Thymus (tissue), 14 donors: ENCODE measurements around the gene CCDC61. TPM values are rescaled to one million over a fixed set of nuclear protein-coding genes. Genes with fewer than 3 reads are reported as not detected.

Experiments used
- DNase-seq, 9 donors: peaks; one replicate each; pipeline ENCODE4 v3.0.0-alpha.2; 2013; ENCODE audit warnings: low spot score in 9 of 9, low read depth in 6 of 9, missing footprints in 1 of 9
- H3K27ac ChIP-seq, 2 donors: one replicate each; pipeline ENCODE4 v1.5.1; 2013; ENCODE audit warnings: control low read depth in 1 of 2, low read depth in 1 of 2, low read length in 1 of 2, mild to moderate bottlenecking in 1 of 2, moderate library complexity in 1 of 2
- H3K27me3 ChIP-seq, 2 donors: one replicate each; pipeline ENCODE4 v1.5.1; 2013; ENCODE audit warnings: low read length in 1 of 2; ENCODE audit not compliant: control insufficient read depth in 2 of 2, insufficient read depth in 1 of 2
- H3K36me3 ChIP-seq, 2 donors: one replicate each; pipeline ENCODE4 v1.5.1; 2013; ENCODE audit warnings: low read length in 1 of 2, mild to moderate bottlenecking in 1 of 2, moderate library complexity in 1 of 2; ENCODE audit not compliant: control insufficient read depth in 2 of 2, insufficient read depth in 2 of 2
- H3K4me1 ChIP-seq, 2 donors: one replicate each; pipeline ENCODE4 v1.5.1; 2013; ENCODE audit warnings: low read length in 2 of 2; ENCODE audit not compliant: control insufficient read depth in 2 of 2, insufficient read depth in 2 of 2
- H3K4me3 ChIP-seq, 2 donors: one replicate each; pipeline ENCODE4 v1.5.1; 2013; ENCODE audit warnings: low read length in 2 of 2, control low read depth in 1 of 2, mild to moderate bottlenecking in 1 of 2
- H3K9me3 ChIP-seq, 2 donors: one replicate each; pipeline ENCODE4 v1.5.1; 2013; ENCODE audit warnings: low read length in 1 of 2, mild to moderate bottlenecking in 1 of 2; ENCODE audit not compliant: control insufficient read depth in 2 of 2, insufficient read depth in 1 of 2
- WGBS: extraction: QIAGEN DNeasy Blood & Tissue Kit; methylation state at CpG from one replicate; pipeline ENCODE4 v1.1.7; 2013; 5-methylcytosine and 5-hydroxymethylcytosine counted together
- long read RNA-seq, 10 donors: transcript quantifications; one replicate each; lab custom pipeline, GENCODE V29; 2026
- polyA plus RNA-seq: library from polyadenylated mRNA; stranded (reverse); fragments of 200-250 nt; gene quantifications from one replicate; pipeline ENCODE4 v1.2.3, GENCODE V29; 2013
- total RNA-seq: library from RNA; stranded (reverse); fragments of 120-200 nt; gene quantifications from one replicate; pipeline ENCODE4 v1.2.4, GENCODE V29; 2013
- donor health status: healthy.

CCDC61 gene, protein sequence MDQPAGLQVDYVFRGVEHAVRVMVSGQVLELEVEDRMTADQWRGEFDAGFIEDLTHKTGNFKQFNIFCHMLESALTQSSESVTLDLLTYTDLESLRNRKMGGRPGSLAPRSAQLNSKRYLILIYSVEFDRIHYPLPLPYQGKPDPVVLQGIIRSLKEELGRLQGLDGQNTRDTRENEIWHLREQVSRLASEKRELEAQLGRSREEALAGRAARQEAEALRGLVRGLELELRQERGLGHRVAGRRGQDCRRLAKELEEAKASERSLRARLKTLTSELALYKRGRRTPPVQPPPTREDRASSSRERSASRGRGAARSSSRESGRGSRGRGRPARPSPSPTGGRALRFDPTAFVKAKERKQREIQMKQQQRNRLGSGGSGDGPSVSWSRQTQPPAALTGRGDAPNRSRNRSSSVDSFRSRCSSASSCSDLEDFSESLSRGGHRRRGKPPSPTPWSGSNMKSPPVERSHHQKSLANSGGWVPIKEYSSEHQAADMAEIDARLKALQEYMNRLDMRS
- total RNA-seq (11.3 TPM), polyA plus RNA-seq (23.0 TPM)
- long read RNA-seq, donor 1 = 0 reads
- long read RNA-seq, donor 2, partial matches to known transcripts = 0 of 2 reads
- long read RNA-seq, donor 2, other reads (novel, unspliced or antisense) = 0 of 2 reads
- long read RNA-seq, donor 3 = 0 reads
- long read RNA-seq, donor 4, partial matches to known transcripts = 0 of 2 reads
- long read RNA-seq, donor 4, other reads (novel, unspliced or antisense) = 0 of 2 reads
- long read RNA-seq, donor 5, partial matches to known transcripts = 0 of 3 reads
- long read RNA-seq, donor 5, other reads (novel, unspliced or antisense) = 0 of 3 reads
- long read RNA-seq, donor 6 = 0 reads
- long read RNA-seq, donor 7, partial matches to known transcripts = 0 of 1 reads
- long read RNA-seq, donor 7, other reads (novel, unspliced or antisense) = 0 of 1 reads
- long read RNA-seq, donor 8 = 0 reads
- long read RNA-seq, donor 9, partial matches to known transcripts = 0 of 4 reads
- long read RNA-seq, donor 9, other reads (novel, unspliced or antisense) = 0 of 4 reads
- long read RNA-seq, donor 10 = 0 reads

DNA sequence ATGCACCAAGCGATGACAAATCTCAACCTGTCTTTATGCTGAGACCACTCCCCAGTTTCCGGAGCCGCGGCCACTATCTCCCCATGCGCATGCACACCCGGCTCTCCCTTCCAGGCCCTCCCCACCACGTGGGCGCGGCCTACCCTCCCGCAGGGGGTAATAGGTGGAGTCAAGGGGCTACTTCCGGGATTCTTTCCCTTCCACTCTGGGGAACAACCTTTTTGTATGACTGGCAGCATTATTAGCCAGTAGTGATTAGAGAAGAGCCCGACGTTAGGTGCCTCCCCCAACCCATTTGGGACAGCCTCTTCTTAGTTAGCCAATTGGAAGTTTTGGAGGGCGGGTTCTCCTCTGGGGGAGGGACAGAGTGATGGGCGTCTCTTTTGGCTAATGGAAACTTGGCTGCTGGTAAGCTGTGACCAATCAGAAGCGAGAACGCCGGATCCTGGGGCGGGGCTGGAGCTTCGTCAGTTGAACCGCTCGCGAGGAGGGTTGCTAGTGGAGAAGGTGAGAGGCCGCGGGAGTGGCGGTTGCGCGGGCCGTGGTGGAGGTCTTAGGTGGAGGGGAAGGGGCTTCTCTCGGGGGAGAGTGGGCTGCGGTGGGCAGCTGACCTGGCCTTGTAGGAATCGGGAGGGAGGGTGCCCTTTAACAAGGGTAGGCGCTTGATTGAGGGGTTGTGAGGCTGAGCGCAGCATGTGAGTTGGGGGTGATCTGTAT lies at the start of gene CCDC61:
TSS of gene CCDC61 (plus strand) at position 470 of the 717 bp plus-strand sequence. CDS start 7,552 bp downstream, outside the sequence.
- Histone ChIP-seq H3K27me3 (peaks cover 0 to 16% of the 10 kb centered on the region in 2 donors), H3K27ac (peak within 1 kb of the TSS; percentile 58 to 87), H3K36me3 (peaks cover 7 to 8% of the 10 kb centered on the region in 2 donors), H3K4me1 (peaks cover 9 to 15% of the 10 kb centered on the region in 2 donors), H3K4me3 (peak within 1 kb of the TSS; percentile 77 to 82), H3K9me3 (no peaks in the 10 kb centered on the region)
- WGBS = under 1% methylated on average over 34 of the region's 34 CpGs
- peak; percentile 97 to 100 (median 99) for DNase-seq

DNA sequence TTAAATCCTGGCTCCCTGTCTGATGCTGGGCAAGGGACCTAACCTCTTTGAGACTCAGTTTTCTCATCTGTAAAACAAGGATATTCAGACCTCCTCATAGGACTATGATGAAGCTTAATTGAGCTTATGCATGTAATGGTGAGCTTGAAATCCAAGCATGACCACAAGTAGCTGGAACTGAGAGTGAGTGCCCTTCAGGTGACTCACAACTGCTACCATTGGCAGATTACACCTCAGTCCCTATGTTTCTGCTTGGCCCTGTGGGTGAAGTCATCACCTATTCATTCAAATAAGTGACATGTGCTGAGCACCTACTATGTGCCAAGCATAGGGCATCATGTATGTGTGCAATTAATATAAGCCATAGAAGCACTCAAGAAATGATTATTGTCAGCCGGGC lies 47.3 kb upstream of the CCDC61 start:
- no peak for DNase-seq
- Histone ChIP-seq H3K27ac (no peak overlapping the region), H3K4me3 (no peak overlapping the region), H3K27me3 (peaks cover 0 to 3% of the 10 kb centered on the region in 2 donors), H3K9me3 (no peaks in the 10 kb centered on the region), H3K4me1 (peaks cover 0 to 6% of the 10 kb centered on the region in 2 donors), H3K36me3 (no peaks in the 10 kb centered on the region)
- 96% methylated on average over 1 of the region's 1 CpG for WGBS

DNA sequence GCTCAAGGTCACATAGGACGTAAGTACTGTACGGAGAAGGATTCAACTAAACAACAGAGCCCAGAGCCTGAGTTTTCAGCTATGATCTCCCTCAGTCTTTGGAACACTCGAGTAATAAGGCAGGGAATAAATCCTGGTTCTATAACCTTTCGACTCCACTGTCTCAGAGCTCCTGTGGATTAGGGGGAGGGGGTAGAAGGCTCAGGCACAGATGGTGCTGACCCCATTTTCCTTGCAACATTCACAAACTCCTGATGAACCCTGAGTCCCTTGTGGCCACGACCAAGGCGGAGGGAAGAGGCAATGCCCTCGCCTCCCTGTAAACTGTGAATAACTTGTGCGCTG lies 43.0 kb upstream of the CCDC61 start:
- no peak for DNase-seq
- Histone ChIP-seq H3K36me3 (no peaks in the 10 kb centered on the region), H3K27ac (no peak overlapping the region), H3K4me3 (no peak overlapping the region), H3K9me3 (no peaks in the 10 kb centered on the region), H3K4me1 (peaks cover 0 to 9% of the 10 kb centered on the region in 2 donors), H3K27me3 (peaks cover 0 to 12% of the 10 kb centered on the region in 2 donors)
- WGBS = 57% methylated on average over 8 of the region's 8 CpGs

GRCh38 chr19:45952686-45953505 lies 42.4 kb upstream of the CCDC61 start:
- H3K27ac ChIP-seq = no peak overlapping the region
- H3K27me3 ChIP-seq = peaks cover 0 to 12% of the 10 kb centered on the region in 2 donors
- no peaks in the 10 kb centered on the region for H3K36me3 ChIP-seq
- peaks cover 0 to 9% of the 10 kb centered on the region in 2 donors for H3K4me1 ChIP-seq
- H3K4me3 ChIP-seq = no peak overlapping the region
- 12% methylated on average over 43 of the region's 43 CpGs for WGBS
- no peaks in the 10 kb centered on the region for H3K9me3 ChIP-seq
- peak in 8 of 9 donors; percentile 18 to 66 (median 40) for DNase-seq

GRCh38 chr19:45953676-45954075 lies 41.6 kb upstream of the CCDC61 start:
- no peaks in the 10 kb centered on the region for H3K36me3 ChIP-seq
- peaks cover 0 to 13% of the 10 kb centered on the region in 2 donors for H3K27me3 ChIP-seq
- H3K4me3 ChIP-seq = no peak overlapping the region
- peaks cover 0 to 9% of the 10 kb centered on the region in 2 donors for H3K4me1 ChIP-seq
- WGBS = 96% methylated on average over 8 of the region's 8 CpGs
- H3K27ac ChIP-seq = no peak overlapping the region
- no peak for DNase-seq
- H3K9me3 ChIP-seq = no peaks in the 10 kb centered on the region

DNA sequence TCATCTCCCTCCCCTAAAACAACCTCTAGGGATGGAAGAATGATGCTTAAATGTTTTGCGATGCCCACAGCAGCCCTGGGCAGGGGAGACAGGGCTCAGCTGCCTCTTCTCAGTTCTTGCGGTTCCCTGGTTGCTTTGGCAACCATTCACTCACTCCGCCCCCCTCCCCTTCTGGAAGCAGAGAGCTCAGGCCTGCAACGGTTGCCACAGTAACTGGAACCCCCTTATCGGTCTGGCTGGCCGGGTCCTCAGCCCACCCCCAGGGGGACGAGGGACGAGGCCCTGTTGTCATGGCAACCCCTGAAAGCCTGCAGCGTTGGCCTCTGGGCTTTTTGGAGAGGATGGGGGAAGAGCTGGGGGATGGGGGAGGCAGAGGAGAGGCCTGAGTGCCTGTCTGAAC lies 41.1 kb upstream of the CCDC61 start:
- Histone ChIP-seq H3K27ac (no peak overlapping the region), H3K36me3 (no peaks in the 10 kb centered on the region), H3K4me3 (no peak overlapping the region), H3K4me1 (peaks cover 0 to 9% of the 10 kb centered on the region in 2 donors), H3K9me3 (no peaks in the 10 kb centered on the region), H3K27me3 (peaks cover 0 to 18% of the 10 kb centered on the region in 2 donors)
- no peak for DNase-seq
- 53% methylated on average over 9 of the region's 9 CpGs for WGBS

DNA sequence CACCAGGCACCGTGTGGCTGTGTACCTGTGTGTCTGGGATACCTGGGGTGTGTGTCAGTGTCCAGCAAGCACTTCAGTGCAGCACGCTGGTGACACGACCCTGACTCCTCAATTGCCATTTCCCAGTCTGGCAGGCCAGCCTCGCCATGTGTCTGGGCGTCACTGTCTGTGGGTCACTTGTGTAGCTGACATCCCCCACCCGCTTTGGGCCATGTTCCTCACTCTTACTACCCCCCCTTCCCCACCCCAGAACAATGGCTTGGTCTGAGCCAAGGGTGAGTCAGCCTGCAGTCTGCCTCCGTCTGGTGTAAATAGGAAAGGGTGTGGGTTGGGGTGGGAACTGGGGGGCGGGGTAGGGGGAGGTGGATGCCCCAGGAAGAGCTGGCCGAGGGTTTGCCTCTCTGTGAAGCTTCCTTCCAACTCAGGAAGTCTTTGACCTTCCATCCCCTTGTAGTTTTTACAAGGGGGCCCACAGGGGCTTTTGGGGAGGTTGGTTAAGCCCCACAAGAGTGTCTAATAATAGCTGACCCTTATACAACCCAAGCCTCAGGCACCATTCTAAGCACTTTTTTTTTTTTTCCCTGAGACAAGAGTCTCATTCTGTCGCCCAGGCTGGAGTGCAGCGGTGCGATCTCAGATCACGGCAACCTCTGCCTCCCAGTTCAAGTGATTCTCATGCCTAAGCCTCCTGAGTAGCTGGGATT lies 39.2 kb upstream of the CCDC61 start:
- 32% methylated on average over 13 of the region's 13 CpGs for WGBS
- Histone ChIP-seq H3K27me3 (peaks cover 5 to 30% of the 10 kb centered on the region in 2 donors), H3K4me1 (peaks cover 0 to 9% of the 10 kb centered on the region in 2 donors), H3K27ac (no peak overlapping the region), H3K4me3 (no peak overlapping the region), H3K36me3 (no peaks in the 10 kb centered on the region), H3K9me3 (no peaks in the 10 kb centered on the region)
- DNase-seq = no peak
